Inflammatory macrophage treated with lipopolysaccharide for 4 hours (primary cell): Measurements from ENCODE around the gene ARFGAP1.

ENCODE experiments used
- DNase-seq: peaks from one replicate; pipeline ENCODE4 v3.0.0-alpha.2; 2020

ARFGAP1 gene

DNA sequence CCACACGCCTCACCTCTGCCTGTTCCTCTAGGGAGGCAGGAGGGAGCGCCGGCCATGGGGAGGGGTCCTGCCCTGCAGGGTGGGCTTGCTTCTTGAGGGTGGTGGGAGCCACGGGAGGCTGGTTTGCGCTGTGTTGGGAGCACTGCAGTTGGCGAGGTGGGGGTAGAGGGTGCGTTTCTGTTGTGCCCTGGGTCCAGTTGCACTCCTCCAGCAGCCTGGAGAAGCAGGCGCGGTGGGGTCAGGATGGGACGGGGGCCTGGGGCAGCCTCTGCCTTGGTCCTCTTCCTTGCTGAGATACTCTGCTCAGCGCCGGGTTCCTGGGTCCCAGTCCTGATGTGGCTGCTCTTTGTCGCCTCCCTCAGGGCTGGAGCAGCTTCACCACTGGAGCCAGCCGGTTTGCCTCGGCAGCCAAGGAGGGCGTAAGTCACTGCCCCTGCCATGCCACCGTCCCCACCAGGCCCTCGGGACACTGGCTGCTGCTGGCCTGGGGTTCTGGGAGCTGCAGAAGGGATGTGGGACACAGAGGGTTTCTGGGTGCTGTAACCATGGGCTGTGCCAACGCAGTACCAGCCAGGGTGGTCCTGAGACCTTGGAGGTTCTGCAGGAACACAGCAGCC, 8.4 kb downstream of the ARFGAP1 start:
- DNase-seq = no peak

- DNase-seq = no peak
These were observed 9.4 kb downstream of the ARFGAP1 start for GRCh38 chr20:63281742-63282665.

GRCh38 chr20:63282946-63283345, 10.3 kb downstream of the ARFGAP1 start:
- DNase-seq = no peak

DNA sequence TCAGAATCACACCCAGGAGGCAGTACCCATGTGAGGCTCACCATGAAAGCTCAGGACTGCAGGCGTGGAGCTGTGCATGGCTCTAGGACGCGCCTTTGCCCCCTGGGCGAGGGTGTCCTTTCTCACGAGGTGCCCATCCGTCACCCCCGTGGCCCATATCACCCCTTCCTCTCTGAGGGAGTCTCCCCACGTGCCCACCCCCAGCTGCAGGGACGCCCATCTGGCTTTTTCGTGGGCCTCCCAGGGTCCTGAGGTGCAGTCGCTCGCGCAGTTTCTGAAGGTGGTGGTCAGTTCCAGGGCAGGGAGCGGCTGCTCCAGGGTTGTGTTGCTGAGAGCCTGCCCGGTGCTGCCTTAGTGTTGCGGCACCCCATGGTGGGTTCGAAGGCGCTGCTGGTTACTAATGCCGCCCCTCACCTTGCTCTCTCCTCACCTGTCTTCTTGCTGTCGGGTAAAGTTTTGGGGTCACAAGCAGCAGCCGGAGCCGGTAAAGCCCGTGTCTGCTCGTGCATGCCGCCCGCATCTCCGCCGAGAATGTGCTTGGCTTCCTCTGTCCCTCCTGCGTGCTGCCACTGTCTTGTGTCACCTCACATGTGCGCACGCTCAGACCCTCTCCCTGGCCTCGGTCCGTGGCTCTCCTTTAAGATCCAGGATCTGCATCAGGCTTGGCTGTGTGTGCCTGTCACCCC, 10.9 kb downstream of the ARFGAP1 start:
- DNase-seq = no peak

DNA sequence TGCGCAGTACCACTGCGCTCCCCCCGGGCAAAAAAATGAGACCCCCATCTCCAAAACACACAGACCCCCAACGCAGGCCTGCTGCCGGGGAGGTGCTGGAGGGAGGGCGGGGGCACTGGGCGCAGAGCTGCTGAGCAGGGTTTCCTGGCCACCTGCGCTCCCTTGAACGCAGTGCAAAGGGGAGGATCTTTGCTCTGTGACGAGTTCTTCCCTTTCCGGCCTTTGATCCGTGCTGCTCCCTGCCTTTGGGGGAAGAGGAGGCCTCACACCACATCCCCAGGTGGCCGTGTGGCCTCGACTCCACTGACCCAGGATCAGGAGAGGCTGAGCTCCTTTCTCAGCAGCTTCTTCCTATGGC, 11.4 kb downstream of the ARFGAP1 start:
- DNase-seq = no peak

DNA sequence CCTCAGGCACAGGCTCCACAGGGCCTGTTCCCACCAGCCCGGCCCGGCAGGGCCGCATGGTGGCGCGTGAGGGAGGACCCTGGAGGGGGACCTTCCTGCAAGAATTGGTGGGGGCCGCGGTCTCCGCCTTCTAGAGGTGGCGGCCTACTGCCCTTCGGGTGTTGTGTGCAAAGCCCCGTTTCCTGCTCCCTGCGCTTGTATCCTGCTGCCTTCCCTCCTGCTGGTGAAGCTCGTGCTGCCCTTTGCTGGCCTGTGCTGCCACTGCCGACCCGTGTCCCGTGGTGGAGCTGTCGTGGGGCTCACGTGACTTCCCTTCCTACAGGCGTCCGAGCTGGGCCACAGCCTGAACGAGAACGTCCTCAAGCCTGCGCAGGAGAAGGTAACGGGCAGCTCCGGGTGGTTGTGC, 11.9 kb downstream of the ARFGAP1 start:
- no peak for DNase-seq

DNA sequence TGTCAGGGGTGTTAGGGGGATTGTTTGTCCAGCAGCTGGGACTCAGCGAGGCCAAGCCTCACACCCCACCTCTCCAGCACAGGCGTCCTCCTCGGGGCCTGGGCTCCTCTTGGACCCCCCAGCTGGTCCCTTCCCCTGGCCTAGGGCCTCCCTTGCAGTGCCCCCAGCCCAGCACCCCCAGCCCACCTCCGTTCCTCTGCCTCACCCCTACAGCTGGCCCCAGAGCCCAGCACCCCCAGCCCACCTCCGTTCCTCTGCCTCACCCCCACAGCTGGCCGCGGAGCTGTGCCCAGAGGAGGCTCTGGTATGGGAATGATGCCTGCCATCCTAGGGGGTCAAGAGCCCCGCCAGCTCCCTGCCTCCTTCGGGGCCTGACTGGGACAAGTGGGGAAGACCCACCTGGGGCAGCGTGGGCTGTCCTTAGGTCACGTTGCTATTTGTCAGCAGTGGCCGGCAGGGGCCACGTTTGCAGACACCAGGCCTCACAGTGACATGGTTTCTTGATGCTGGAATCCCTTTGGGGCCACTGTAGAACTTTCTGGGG, 12.4 kb downstream of the ARFGAP1 start:
- no peak for DNase-seq

DNA sequence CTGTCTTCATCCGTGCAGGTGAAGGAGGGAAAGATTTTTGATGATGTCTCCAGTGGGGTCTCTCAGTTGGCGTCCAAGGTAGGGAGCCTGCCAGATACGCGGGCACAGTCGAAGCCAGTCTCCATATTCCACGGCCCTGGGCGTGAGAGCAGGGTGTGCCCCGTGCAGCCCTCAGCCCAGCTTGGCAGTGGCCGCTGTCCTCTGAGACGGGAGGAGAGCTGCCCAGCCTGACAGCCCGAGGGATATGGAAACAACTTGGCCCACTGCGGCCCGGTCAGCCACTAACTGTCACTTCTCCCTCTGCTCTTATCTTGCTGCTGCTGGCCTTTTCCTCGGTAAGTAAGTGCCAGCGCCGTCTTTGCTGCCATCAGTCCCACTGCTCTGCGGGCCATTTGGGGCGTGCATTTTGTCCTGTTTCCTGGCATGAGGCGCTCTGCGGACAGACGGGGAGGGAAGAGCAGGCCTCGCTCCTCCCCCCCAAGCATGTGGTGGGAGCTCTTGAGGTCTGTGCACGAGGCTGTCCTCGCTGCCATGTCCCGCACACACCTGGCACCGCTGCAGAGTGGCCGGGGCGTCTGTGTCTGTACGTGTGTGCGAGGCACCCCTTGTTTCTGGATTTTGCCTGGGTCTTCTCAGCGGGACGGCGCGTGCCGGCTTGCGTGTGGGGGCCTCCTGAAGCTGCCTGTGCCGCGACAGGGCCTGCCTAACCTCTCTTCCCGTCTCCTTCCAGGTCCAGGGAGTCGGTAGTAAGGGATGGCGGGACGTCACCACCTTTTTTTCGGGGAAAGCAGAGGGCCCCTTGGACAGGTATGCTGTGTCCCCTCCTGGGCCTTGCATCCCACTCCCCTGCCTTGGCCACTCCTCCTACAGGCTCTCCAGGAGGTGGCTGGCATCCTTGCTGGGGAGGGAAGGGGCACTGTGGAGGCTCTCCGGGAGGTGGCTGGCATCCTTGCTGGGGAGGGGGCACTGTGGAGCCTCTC, 13.3 kb downstream of the ARFGAP1 start:
- DNase-seq = no peak

GRCh38 chr20:63286781-63287696, 14.4 kb downstream of the ARFGAP1 start:
- DNase-seq = no peak

DNA sequence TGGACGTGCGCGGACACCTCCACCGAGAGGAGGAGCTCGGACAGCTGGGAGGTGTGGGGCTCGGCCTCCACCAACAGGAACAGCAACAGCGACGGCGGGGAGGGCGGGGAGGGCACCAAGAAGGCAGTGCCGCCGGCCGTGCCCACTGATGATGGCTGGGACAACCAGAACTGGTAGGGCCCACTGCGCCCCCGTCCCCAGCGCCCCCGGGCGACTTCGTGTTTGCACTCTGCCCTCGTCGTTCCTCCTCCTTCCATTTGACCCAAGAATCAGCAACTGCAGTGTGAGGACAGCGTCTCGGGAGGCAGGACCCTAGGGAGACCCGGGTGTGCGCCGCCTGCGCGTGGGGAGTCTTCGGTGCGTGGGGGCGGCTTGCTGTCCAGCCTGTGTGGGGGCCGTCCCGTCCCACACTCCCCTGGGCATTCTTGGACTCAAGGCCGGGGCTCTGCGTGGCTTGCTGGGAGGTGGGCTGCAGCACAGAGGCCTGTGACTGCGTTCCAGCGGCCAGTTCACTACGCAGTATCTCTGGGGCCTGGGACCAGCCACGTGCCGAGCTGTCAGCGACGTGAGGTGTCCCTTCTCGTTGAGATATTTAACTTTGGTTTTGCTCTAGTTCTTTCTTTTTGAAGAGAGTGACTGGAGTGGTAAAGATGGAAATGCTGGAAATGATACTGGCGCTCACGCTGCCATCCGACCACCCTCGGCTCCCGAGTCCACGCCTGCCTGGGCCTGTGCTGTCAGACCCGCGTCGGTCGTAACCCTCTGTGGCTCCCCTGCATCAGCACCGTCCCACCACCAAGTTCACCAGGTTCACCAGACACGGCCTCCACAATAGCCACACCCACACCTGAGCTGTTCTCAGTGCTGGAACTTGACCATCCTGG, 15.3 kb downstream of the ARFGAP1 start:
- DNase-seq = no peak

- no peak for DNase-seq
These were observed 16.1 kb downstream of the ARFGAP1 start for GRCh38 chr20:63288581-63289251.

DNA sequence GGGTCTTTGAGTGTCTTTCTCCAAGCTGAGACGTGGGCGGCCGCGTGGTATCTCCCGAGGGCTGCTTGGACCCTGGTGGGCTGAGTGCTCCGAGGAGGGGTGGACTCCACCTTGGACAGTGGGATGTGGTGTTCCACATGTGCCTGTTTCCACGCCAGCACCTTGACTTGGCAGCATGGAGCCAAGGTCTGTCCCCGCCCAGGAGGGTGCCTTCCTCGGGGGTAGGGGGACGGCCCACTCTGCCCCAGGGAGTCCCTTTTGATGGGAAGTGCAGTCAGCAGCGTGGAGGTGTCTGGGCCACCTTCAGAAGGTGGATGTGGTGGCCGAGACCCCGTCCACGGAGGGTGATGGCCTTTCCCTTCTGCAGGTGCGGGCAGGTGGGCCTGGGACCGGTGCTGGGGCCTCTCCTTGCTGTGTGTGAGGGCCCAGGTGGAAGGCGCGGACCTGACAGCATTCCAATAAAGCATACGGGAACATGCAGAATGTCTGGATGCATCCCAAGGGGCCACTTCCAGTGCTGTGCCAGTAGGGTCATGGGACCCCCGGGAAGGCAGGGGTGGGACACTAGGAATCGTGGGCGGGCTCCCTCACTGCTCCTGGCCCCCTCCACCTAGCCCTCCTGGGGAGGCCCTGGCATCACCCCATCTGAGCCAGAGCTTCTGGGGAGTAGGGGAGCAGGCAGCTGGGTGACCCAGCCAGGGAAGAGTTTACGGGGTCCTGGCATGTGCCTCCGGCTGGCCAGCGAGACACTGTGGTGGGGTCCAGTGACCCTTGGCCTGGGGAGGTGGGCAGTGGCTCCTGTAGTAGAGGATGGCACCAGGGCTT, 16.9 kb downstream of the ARFGAP1 start:
- DNase-seq = no peak

DNA sequence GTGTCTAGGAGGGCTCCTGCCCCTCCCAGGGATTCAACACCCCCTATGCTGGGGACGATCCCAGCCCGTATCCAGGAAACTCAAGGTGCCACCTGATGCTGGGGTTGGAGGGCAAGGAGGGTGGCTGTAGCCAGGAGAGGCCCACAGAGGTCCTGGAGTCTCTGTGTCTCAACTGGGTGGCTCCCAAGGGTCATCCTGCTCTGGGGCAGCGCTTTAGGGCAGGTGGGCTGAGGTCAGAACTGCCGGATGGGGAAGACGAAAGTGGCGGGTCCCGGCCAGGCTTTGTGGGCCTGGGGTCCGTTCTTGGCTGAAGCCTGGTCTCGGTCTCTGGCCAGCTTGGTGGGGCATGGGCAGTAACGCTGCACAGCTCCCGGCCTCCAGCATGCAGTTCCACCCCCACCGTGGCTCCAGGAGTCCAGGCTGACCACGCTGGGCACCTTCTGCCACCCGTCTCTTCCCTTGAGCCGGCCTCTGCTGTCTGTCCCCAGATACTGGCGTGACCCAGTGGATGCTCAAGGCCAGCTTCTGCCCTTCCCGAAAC, 17.6 kb downstream of the ARFGAP1 start:
- DNase-seq = no peak

DNA sequence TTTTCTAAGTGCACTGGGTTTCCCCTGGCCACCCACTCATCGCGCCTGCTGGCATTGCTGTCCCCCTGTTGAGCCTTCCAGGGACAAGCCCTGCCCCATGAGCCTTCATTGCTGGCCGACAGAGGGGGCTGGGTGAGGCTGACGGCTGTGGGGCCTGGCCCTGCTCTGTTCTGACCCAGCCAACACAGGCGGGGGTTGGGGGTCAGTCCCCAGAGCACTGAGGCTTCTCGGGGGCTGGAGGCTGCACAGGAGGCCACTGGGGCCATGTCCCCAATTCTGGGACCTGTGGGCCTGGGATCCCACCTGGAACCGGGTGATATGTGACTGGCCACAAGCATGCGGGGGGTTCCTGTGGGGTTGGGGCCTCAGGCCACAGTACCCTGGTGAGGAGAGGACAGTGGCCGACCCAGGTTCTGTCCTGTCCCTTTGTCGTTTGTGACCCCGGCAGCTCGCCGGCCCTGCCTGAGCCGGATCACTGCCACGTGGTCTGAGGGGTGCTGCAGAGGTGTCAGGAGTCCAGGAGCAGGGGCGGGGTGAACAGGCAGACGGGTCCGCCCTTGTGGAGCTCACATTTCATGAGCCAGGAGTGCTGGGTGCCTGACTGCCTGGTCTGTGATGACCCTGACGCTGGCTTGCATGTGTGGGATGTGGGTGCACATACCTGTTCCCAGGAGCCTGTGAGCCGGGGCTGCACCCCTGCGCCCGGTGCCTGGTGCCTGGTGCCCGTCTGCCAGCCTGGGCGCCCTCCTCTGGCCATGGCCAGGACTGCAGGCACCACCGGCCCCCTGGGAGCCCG, 18.3 kb downstream of the ARFGAP1 start:
- DNase-seq = peak; percentile 9

- no peak for DNase-seq
These were observed 19.2 kb downstream of the ARFGAP1 start for GRCh38 chr20:63291811-63292210.

DNA sequence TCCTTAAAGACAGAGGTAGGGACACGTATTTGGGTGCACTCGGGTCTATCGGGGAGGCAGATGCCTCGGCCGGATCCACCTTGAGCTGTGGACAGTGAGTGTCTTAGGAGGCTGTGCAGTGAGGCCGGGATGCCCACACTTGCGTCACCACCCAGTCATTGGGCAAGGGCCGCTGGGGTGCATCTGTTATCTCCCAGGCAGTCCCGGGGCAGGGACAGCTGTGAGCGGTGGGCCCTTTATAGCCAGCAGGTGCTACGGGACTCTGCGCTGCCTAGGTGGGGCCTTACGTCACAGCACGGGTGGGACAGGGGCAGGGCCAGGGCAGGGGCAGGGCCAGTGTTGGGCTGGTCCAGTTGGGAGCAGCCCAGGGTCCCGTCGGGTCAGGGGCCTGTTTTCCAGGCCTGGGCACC, 19.7 kb downstream of the ARFGAP1 start:
- DNase-seq = peak; percentile 18

DNA sequence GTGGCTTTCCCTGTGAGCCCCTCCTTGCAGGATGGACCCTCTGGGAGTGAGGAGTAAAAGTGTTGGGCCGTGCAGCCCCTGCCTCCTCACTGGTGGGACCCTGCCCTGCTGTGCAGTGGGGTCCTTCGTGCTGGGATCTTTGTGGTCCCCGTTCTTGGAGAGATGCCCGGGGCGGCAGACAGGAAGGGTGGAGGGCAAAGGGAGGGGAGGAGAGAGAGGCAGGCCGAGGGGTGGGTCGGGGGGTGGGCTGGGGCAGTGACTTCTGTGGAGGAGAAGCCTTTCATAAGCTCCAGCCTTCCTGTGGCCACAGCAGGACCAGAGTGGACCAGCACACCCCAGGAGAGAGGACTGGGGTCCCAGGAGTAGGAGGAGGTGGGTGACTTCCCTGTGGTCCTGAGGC, 20.3 kb downstream of the ARFGAP1 start, which contains the start of gene COL20A1:
Gene COL20A1, plus strand, starts transcription at position 283 of the 400 bp plus-strand sequence. CDS start 1,922 bp downstream, outside the sequence.
- DNase-seq = no peak
